ENCODE results near the gene ZNF879.

Gene ZNF879

DNA sequence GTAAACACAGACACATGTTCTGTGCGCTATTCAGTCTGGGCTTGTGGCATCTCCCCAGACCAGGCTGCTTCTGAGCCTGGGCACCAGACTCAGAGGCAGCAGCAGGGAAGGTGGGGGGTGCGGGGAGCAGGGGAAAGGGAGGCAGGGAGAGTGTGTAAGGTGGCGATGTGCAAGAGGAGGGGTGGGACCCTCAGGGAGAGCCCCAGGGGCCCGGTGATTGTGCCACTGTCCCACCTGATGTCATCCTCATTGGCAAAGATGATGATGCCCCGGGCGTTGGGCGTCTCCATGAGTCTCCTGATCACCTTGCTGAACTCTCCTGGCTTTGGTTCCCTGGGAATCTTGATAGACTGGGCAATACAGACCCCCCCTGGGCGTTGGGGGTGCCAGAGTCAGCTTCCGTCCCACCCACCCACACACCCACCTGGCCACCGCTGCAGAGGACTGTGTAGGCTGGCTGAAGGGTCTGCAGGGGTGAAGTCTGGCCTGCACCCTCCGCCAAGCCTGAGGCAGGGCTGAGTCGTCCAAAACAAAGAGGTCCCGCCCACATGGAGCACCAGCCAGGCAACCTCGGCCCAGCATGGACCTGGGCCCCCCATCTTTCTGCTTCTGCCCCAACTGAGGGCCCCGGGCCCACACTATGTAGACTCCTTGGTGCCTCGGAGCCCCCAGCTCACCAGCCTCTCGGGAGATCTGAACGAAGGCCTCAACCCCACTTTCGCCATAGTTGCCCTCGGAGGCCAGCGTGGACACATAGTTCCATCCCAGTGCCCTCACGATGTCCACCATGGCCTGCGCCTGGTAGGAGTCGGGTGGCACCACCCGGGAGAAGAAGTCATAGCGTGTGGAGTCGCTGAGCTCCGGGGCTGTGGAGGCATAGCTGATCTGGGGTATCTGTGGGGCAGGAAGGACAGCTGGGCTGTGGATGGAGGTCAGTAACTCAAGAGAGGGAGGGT is 32.1 kb upstream of the ZNF879 start:
- Histone ChIP-seq H3K9me3 (ENCODE audit: control insufficient read depth, insufficient read depth, low read length) (peaks cover 51% of the 10 kb centered on the region), H3K4me3 (ENCODE audit: low read depth, low read length) (no peak overlapping the region)

DNA sequence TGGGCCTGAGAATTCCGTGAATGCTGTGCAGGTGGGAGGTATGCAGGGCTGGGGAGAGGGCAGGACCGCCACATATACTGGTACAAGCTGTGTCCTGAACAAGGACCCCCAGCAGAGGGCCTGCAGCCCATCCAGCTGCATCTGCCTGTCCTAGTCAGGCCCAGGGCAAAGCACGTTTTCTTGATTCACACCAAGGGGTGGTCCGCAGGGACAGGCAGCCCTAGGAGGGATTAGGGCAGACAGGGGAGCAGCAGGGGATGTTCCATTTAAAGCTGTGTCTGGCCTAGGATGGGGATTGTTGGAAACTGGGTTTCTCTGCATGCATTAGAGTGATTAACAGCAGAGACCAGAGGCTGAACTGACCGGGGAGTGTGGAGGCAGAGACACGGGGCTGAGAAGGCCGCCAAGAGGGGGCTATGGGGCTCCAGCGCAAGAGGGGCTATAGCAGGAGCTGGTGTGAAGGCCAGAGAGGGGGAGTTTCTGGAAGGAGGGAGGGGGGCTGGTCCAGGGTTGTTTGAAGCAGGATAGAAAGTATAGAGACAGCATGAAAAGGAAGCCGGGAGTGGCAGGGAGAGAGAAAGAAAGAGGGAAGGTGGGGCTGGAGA is 31.2 kb upstream of the ZNF879 start:
- Histone ChIP-seq H3K27ac (ENCODE audit: low read depth, low read length) (no peak overlapping the region), H3K9ac (ENCODE audit: low read depth, low read length) (no peak overlapping the region), H3K27me3 (ENCODE audit: control insufficient read depth, insufficient read depth, low read length) (peaks cover 38% of the 10 kb centered on the region), H3K36me3 (ENCODE audit: control insufficient read depth, insufficient read depth, low read length) (no peaks in the 10 kb centered on the region), H3K4me3 (ENCODE audit: low read depth, low read length) (no peak overlapping the region), H3K9me3 (ENCODE audit: control insufficient read depth, insufficient read depth, low read length) (peaks cover 41% of the 10 kb centered on the region), H3K4me1 (ENCODE audit: control insufficient read depth, insufficient read depth, low read length) (no peaks in the 10 kb centered on the region)

More for the DNA sequence above, 32.1 kb upstream of the ZNF879 start:
- Histone ChIP-seq H3K9ac (ENCODE audit: low read depth, low read length) (no peak overlapping the region), H3K27ac (ENCODE audit: low read depth, low read length) (no peak overlapping the region), H3K36me3 (ENCODE audit: control insufficient read depth, insufficient read depth, low read length) (no peaks in the 10 kb centered on the region), H3K4me1 (ENCODE audit: control insufficient read depth, insufficient read depth, low read length) (no peaks in the 10 kb centered on the region), H3K27me3 (ENCODE audit: control insufficient read depth, insufficient read depth, low read length) (peaks cover 36% of the 10 kb centered on the region)

DNA sequence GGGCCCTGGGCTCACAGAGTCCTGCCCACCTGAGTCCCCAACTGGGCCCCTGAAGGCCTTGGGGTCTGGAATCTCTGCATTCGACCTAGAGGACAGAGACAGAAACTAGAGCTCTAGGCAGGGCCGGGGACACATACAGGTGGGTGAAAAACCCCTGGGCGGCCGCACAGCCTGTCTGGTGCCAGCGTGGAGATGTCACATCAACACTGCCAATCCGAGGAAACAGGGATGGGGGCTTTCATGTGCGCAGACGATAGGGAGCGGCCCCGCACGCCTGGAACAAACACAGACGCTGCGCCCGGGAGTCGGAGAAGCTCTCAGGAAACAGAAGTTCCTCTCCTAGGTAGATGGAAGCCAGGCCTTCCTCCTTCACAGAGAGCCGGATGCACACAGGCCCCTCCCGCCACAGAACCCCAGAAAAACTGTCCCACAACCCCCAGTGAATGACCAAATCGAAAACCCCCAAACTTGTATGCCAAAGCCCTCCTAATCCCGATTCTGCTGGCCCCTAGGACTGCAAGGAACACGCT is 30.3 kb upstream of the ZNF879 start:
- Histone ChIP-seq H3K4me3 (ENCODE audit: low read depth, low read length) (no peak overlapping the region), H3K9me3 (ENCODE audit: control insufficient read depth, insufficient read depth, low read length) (peaks cover 44% of the 10 kb centered on the region), H3K27me3 (ENCODE audit: control insufficient read depth, insufficient read depth, low read length) (peaks cover 38% of the 10 kb centered on the region), H3K27ac (ENCODE audit: low read depth, low read length) (no peak overlapping the region), H3K4me1 (ENCODE audit: control insufficient read depth, insufficient read depth, low read length) (no peaks in the 10 kb centered on the region), H3K36me3 (ENCODE audit: control insufficient read depth, insufficient read depth, low read length) (no peaks in the 10 kb centered on the region), H3K9ac (ENCODE audit: low read depth, low read length) (no peak overlapping the region)

DNA sequence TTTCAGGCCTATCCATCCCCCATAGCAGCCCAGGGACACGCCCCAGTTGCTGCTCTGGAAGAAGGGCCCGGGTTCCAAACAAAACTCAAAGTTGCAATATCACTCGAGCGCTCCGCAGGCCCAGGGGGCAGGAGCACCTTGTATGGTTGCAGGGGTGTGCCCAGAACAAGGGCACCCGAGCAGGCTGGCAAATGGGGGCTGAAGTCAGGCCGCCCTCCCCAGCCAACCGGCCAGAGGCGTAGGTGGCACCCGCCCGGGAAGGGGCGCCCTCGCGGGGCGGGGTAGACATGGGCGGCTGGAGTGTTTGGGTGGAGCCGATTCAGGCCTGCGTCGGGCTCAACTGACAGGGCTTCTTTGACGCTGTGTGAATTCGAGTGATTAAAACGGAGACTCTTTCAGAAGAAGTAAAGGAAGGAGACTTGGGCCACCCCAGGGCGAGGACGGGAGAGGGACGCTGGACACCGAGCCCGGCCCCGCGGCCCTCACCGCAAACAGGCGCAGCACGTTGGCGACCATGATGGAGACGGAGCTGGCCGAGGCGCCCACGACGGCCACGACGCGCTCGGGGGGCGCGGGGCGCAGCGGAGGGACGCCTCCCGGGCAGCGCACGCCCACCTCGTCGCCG is 29.5 kb upstream of the ZNF879 start:
- peaks cover 48% of the 10 kb centered on the region for H3K9me3 ChIP-seq (ENCODE audit: control insufficient read depth, insufficient read depth, low read length)
- H3K36me3 ChIP-seq (ENCODE audit: control insufficient read depth, insufficient read depth, low read length) = no peaks in the 10 kb centered on the region
- H3K27me3 ChIP-seq (ENCODE audit: control insufficient read depth, insufficient read depth, low read length) = peaks cover 38% of the 10 kb centered on the region
- peak overlapping the region; percentile 48; the same call in 1 of the 2 replicates for H3K4me3 ChIP-seq (ENCODE audit: low read depth, low read length)
- H3K9ac ChIP-seq (ENCODE audit: low read depth, low read length) = no peak overlapping the region
- H3K27ac ChIP-seq (ENCODE audit: low read depth, low read length) = no peak overlapping the region
- H3K4me1 ChIP-seq (ENCODE audit: control insufficient read depth, insufficient read depth, low read length) = no peaks in the 10 kb centered on the region

- H3K4me1 ChIP-seq (ENCODE audit: control insufficient read depth, insufficient read depth, low read length) = no peaks in the 10 kb centered on the region
- no peak within 1 kb of the TSS for H3K9ac ChIP-seq (ENCODE audit: low read depth, low read length)
- H3K36me3 ChIP-seq (ENCODE audit: control insufficient read depth, insufficient read depth, low read length) = no peaks in the 10 kb centered on the region
- H3K27me3 ChIP-seq (ENCODE audit: control insufficient read depth, insufficient read depth, low read length) = peaks cover 38% of the 10 kb centered on the region
- H3K27ac ChIP-seq (ENCODE audit: low read depth, low read length) = no peak within 1 kb of the TSS
- H3K4me3 ChIP-seq (ENCODE audit: low read depth, low read length) = peak within 1 kb of the TSS; percentile 48
- H3K9me3 ChIP-seq (ENCODE audit: control insufficient read depth, insufficient read depth, low read length) = peaks cover 42% of the 10 kb centered on the region
Observed at GRCh38 chr5:178994580-178995340, 28.8 kb upstream of the ZNF879 start, which contains the start of gene GRM6. TSS of gene GRM6 (minus strand) at chr5:178995320. CDS start at chr5:178994944, 376 bp downstream.

DNA sequence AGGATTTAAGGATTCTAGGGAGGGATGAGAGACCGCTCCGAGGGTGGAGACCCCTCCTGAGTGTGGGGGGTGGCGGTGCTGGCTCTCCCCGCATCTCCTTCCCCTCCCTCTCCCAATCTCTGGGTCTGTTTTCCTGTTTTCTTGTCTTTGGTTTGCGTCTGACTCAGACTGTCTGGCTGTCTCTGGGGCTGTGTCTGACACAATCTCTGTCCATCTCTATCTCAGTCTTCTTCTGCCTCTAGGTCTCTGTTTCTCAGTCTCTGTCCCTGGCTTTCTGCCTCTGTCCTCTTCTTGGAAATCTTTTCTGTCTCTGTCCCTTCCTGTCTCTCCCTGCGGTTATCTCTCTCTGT is 28.3 kb upstream of the ZNF879 start:
- Histone ChIP-seq H3K4me3 (ENCODE audit: low read depth, low read length) (peak overlapping the region; percentile 48), H3K9me3 (ENCODE audit: control insufficient read depth, insufficient read depth, low read length) (peaks cover 39% of the 10 kb centered on the region), H3K36me3 (ENCODE audit: control insufficient read depth, insufficient read depth, low read length) (no peaks in the 10 kb centered on the region), H3K27me3 (ENCODE audit: control insufficient read depth, insufficient read depth, low read length) (peaks cover 38% of the 10 kb centered on the region), H3K9ac (ENCODE audit: low read depth, low read length) (no peak overlapping the region), H3K27ac (ENCODE audit: low read depth, low read length) (no peak overlapping the region), H3K4me1 (ENCODE audit: control insufficient read depth, insufficient read depth, low read length) (no peaks in the 10 kb centered on the region)

DNA sequence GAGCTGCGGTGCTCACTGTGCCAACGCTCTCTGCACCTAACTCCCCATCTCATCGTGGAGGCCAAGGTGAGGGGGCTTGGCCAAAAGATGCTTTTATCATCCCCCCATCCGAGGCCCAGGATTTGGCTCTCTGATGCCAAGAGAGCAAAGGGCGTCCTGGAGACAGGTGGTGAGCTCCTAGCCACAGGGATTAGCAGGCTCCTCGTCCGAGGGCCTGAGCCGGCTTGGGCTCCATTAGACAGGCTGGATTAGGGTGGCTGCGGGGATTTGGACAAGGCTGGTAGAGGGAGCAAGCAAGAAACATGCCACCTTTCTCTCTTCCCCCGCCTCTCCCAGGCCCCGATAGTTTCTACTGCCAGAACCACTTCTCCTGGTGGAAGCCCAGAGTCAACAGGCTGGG is 27.4 kb upstream of the ZNF879 start:
- Histone ChIP-seq H3K27ac (ENCODE audit: low read depth, low read length) (no peak overlapping the region), H3K36me3 (ENCODE audit: control insufficient read depth, insufficient read depth, low read length) (no peaks in the 10 kb centered on the region), H3K27me3 (ENCODE audit: control insufficient read depth, insufficient read depth, low read length) (peaks cover 38% of the 10 kb centered on the region), H3K9ac (ENCODE audit: low read depth, low read length) (no peak overlapping the region), H3K4me3 (ENCODE audit: low read depth, low read length) (no peak overlapping the region), H3K4me1 (ENCODE audit: control insufficient read depth, insufficient read depth, low read length) (no peaks in the 10 kb centered on the region), H3K9me3 (ENCODE audit: control insufficient read depth, insufficient read depth, low read length) (peaks cover 39% of the 10 kb centered on the region)

DNA sequence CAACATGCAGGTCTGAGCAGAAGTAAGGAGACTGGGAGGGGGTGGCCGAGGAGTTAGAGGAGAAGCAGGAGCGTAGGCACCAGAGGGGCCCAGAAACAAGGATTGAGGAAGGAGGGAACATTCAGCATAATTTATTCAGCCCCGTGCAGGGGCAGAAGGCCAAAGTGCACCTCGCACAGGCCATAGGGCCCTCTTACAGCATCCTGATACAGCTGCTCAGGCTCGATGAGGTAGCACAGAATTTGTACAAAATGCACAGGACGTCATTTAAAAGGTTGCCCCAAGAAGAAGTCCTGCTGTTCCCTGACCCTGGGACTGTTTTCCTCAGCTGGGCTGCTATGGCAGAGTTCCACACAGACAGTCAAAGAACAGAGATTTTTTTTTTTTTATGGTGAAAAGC is 26.4 kb upstream of the ZNF879 start:
- Histone ChIP-seq H3K27me3 (ENCODE audit: control insufficient read depth, insufficient read depth, low read length) (peaks cover 38% of the 10 kb centered on the region), H3K27ac (ENCODE audit: low read depth, low read length) (no peak overlapping the region), H3K9ac (ENCODE audit: low read depth, low read length) (no peak overlapping the region), H3K4me3 (ENCODE audit: low read depth, low read length) (no peak overlapping the region), H3K9me3 (ENCODE audit: control insufficient read depth, insufficient read depth, low read length) (peaks cover 40% of the 10 kb centered on the region), H3K4me1 (ENCODE audit: control insufficient read depth, insufficient read depth, low read length) (no peaks in the 10 kb centered on the region), H3K36me3 (ENCODE audit: control insufficient read depth, insufficient read depth, low read length) (no peaks in the 10 kb centered on the region)

GRCh38 chr5:178998441-178998840 is 25.2 kb upstream of the ZNF879 start:
- H3K27ac ChIP-seq (ENCODE audit: low read depth, low read length) = no peak overlapping the region
- H3K4me1 ChIP-seq (ENCODE audit: control insufficient read depth, insufficient read depth, low read length) = no peaks in the 10 kb centered on the region
- peaks cover 31% of the 10 kb centered on the region for H3K27me3 ChIP-seq (ENCODE audit: control insufficient read depth, insufficient read depth, low read length)
- H3K9ac ChIP-seq (ENCODE audit: low read depth, low read length) = no peak overlapping the region
- no peaks in the 10 kb centered on the region for H3K36me3 ChIP-seq (ENCODE audit: control insufficient read depth, insufficient read depth, low read length)
- H3K4me3 ChIP-seq (ENCODE audit: low read depth, low read length) = no peak overlapping the region
- peaks cover 44% of the 10 kb centered on the region for H3K9me3 ChIP-seq (ENCODE audit: control insufficient read depth, insufficient read depth, low read length)

DNA sequence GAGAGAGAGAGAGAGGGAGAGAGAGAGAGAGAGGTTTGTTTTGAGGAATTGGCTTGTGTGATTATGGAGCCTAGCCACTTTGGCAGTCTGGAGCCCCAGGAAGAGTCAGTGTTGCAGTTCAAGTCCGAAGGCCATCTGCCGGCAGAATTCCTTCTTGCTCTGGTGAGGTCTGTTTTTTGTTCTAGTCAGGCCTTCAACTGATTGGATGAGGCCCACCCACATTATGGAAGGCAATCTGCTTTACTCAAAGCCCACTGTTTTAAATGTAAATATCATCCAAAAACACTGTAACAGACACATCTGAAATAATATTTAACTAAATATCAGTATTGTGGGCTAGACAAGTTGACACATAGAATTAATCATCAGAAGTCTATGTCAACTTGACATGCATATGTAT is 17.0 kb upstream of the ZNF879 start:
- H3K4me3 ChIP-seq (ENCODE audit: low read depth, low read length) = no peak overlapping the region
- H3K27me3 ChIP-seq (ENCODE audit: control insufficient read depth, insufficient read depth, low read length) = no peaks in the 10 kb centered on the region
- no peak overlapping the region for H3K27ac ChIP-seq (ENCODE audit: low read depth, low read length)
- H3K4me1 ChIP-seq (ENCODE audit: control insufficient read depth, insufficient read depth, low read length) = no peaks in the 10 kb centered on the region
- H3K9ac ChIP-seq (ENCODE audit: low read depth, low read length) = no peak overlapping the region
- H3K9me3 ChIP-seq (ENCODE audit: control insufficient read depth, insufficient read depth, low read length) = peaks cover 70% of the 10 kb centered on the region
- no peaks in the 10 kb centered on the region for H3K36me3 ChIP-seq (ENCODE audit: control insufficient read depth, insufficient read depth, low read length)
